Subcutaneous preadipocyte (primary cell): ENCODE data around the gene P2RY13. TPM values are rescaled to one million over a fixed set of nuclear protein-coding genes. Genes with fewer than 3 reads are reported as not detected.

ENCODE experiments used
- total RNA-seq: library from RNA; depleted of rRNA; stranded (reverse); fragments of >200 nt; gene quantifications from 2 replicates; pipeline ENCODE4 v1.2.3, GENCODE V29; 2012

The P2RY13 gene
- not detected in 2 replicates for total RNA-seq

GRCh38 chr3:151329363-151329762 lies at the start of gene P2RY13:
Gene P2RY13, minus strand, starts transcription at chr3:151329549. Its CDS starts 21 bp downstream, at chr3:151329528.

GRCh38 chr3:151316267-151316991 lies 12.9 kb downstream of the P2RY13 start, which contains the start of gene GPR87:
Gene GPR87, minus strand, starts transcription at chr3:151316820. Its CDS starts 16,720 bp downstream, at chr3:151300100.

GRCh38 chr3:151278230-151278629 lies 51.1 kb downstream of the P2RY13 start, which contains the start of gene P2RY14:
Gene P2RY14, minus strand, starts transcription at chr3:151278542. Its CDS starts 64,226 bp downstream, at chr3:151214316.

Other genes with a start within 250 kb of the P2RY13 start
- 0.37 and 0.39 TPM in 2 replicates for gene MED12L, start 243.9 kb downstream of the P2RY13 start, total RNA-seq
- gene GPR171, start 126.3 kb downstream of the P2RY13 start, total RNA-seq: not detected in 2 replicates
- not detected in 2 replicates for gene P2RY14, start 51.0 kb downstream of the P2RY13 start, total RNA-seq
- not detected in 2 replicates for gene GPR87, start 12.7 kb downstream of the P2RY13 start, total RNA-seq
- gene P2RY12, start 55.2 kb upstream of the P2RY13 start, total RNA-seq: 0.37 TPM in 1 of 2 replicates, not detected in the other
- under 0.01 TPM in 2 replicates for gene IGSF10, start 131.5 kb upstream of the P2RY13 start, total RNA-seq